HepG2 (cell line): ENCODE data around the gene PGS1. TPM values are rescaled to one million over a fixed set of nuclear protein-coding genes. Genes with fewer than 3 reads are reported as not detected.

Experiments
- ATAC-seq: fragments of 200-7000 bp; cut with Tn5 transposase; 3 replicates; pipeline ENCODE4 v1.9.1; 2020; ENCODE audit warnings: mild to moderate bottlenecking, moderate library complexity
- BruUV-seq: library from RNA; stranded (reverse); fragments of 400-500 nt; replicated peaks from 2 replicates; lab custom pipeline; 2021; lab: Mats Ljungman, UMichigan
- CTCF ChIA-PET: fragments of 300-600 bp; formaldehyde crosslinking; extraction: SDS; loops from one replicate; lab custom pipeline; 2021; ENCODE audit warnings: low total read pairs, inconsistent platforms, low intra/inter-chr PET ratio; lab: Yijun Ruan, JAX
- POLR2A ChIA-PET: fragments of 350-600 bp; sonication (Branson Sonifier 250); formaldehyde crosslinking; loops from one replicate; lab custom pipeline; 2020; ENCODE audit warnings: antibody characterized with exemption, inconsistent platforms; lab: Yijun Ruan, JAX
- DNase-seq: peaks from one replicate; pipeline ENCODE4 v3.0.0-alpha.2; 2015; ENCODE audit warnings: low spot score
- FAIRE-seq: peaks from 3 replicates; lab custom pipeline; 2011; peaks lifted over from hg19 to GRCh38; lab: Jason Lieb, UNC
- H2AFZ ChIP-seq: one replicate; pipeline ENCODE4 v1.6.1; 2011; ENCODE audit warnings: low read length, inconsistent platforms
- H3K27ac ChIP-seq: fragments of 300-600 bp; 3 replicates; pipeline ENCODE4 v1.8.0; 2011; ENCODE audit warnings: mixed run types, mild to moderate bottlenecking, mixed read lengths, low read length, inconsistent platforms; ENCODE audit not compliant: insufficient read depth; ENCODE audit errors: extremely low read length
- H3K27me3 ChIP-seq, 2 experiments: fragments of 200-600 bp in 1 of 2; 2 replicates in 1 of 2; 3 replicates in 1 of 2; pipeline versions ENCODE4 v1.6.0 to v1.8.0; 2011; ENCODE audit warnings: low read length in 2 of 2, mild to moderate bottlenecking in 2 of 2, moderate library complexity in 2 of 2, inconsistent platforms in 1 of 2; ENCODE audit not compliant: insufficient read depth in 2 of 2, control insufficient read depth in 1 of 2
- H3K36me3 ChIP-seq, 2 experiments: fragments of 200-600 bp in 1 of 2; replicated peaks in 1 of 2; 2 replicates in 1 of 2; 3 replicates in 1 of 2; pipeline versions ENCODE4 v1.5.1 to v1.8.0; 2011; ENCODE audit warnings: low read length in 2 of 2, inconsistent platforms in 1 of 2; ENCODE audit not compliant: insufficient read depth in 2 of 2, control insufficient read depth in 1 of 2
- H3K4me1 ChIP-seq: 2 replicates; pipeline ENCODE4 v1.5.1; 2012; ENCODE audit warnings: low read length, inconsistent platforms; ENCODE audit not compliant: insufficient read depth
- H3K4me2 ChIP-seq: 2 replicates; pipeline ENCODE4 v1.6.0; 2011; ENCODE audit warnings: low read depth, low read length, inconsistent platforms
- H3K4me3 ChIP-seq, 3 experiments: fragments of 200-600 bp in 1 of 3; sonication (generic), shearing (Covaris generic) in 1 of 3; replicated peaks in 1 of 3; 2 replicates each; pipeline ENCODE4 v1.5.1; 2011 to 2016; ENCODE audit warnings: low read length in 3 of 3, inconsistent platforms in 2 of 3, low read depth in 2 of 3, mild to moderate bottlenecking in 2 of 3, control low read depth in 1 of 3, mixed read lengths in 1 of 3; ENCODE audit not compliant: insufficient read depth in 1 of 3
- H3K79me2 ChIP-seq: one replicate; pipeline ENCODE4 v1.6.1; 2011; ENCODE audit warnings: low read length, inconsistent platforms; ENCODE audit not compliant: insufficient read depth
- H3K9ac ChIP-seq: 2 replicates; pipeline ENCODE4 v1.6.0; 2011; ENCODE audit warnings: mild to moderate bottlenecking, low read depth, low read length, inconsistent platforms; ENCODE audit not compliant: insufficient read depth
- H3K9me3 ChIP-seq: 2 replicates; pipeline ENCODE4 v1.5.1; 2012; ENCODE audit warnings: mild to moderate bottlenecking, low read length
- H4K20me1 ChIP-seq: 2 replicates; pipeline ENCODE4 v1.6.0; 2011; ENCODE audit warnings: inconsistent platforms, mild to moderate bottlenecking, low read length, moderate library complexity; ENCODE audit not compliant: insufficient read depth
- BORCS8-MEF2B ChIP-seq: sonication (generic); formaldehyde crosslinking; IDR thresholded peaks from 2 replicates; pipeline ENCODE4 v1.8.0; 2022; ENCODE audit warnings: mild to moderate bottlenecking, missing genetic modification reagents
- CC2D1A ChIP-seq: sonication (generic); formaldehyde crosslinking; IDR thresholded peaks from 2 replicates; pipeline ENCODE4 v1.8.1; 2023; ENCODE audit warnings: mild to moderate bottlenecking, missing genetic modification reagents
- IKZF1 ChIP-seq: fragments of 450-650 bp; IDR thresholded peaks from 2 replicates; pipeline ENCODE4 v1.7.1; 2016
- TBX2 ChIP-seq: sonication (generic); formaldehyde crosslinking; IDR thresholded peaks from 2 replicates; pipeline ENCODE4 v1.5.0; 2020; ENCODE audit warnings: missing genetic modification reagents, mild to moderate bottlenecking, borderline replicate concordance
- ZFP90 ChIP-seq: sonication (generic); formaldehyde crosslinking; IDR thresholded peaks from 2 replicates; pipeline ENCODE4 v1.8.0; 2022; ENCODE audit warnings: missing genetic modification reagents, mild to moderate bottlenecking, inconsistent platforms, borderline replicate concordance
- WGBS: methylation state at CpG from one replicate; pipeline ENCODE4 v1.1.6; 2017; ENCODE audit warnings: low lambda C conversion rate; 5-methylcytosine and 5-hydroxymethylcytosine counted together
- in situ Hi-C: cut with HindIII; loops from 2 replicates; pipeline ENCODE4 v1.10.0; 2017; ENCODE audit warnings: low pct_unique_long_range_greater_than_20kb; ENCODE audit not compliant: extremely low pct_ligation_motif_present
- intact Hi-C: fragments of 100-400 bp; cut with micrococcal nuclease; formaldehyde crosslinking; loops from one replicate; pipeline ENCODE4 v1.10.0; 2022; ENCODE audit not compliant: unreplicated experiment
- polyA plus RNA-seq, 8 experiments: library from polyadenylated mRNA; depleted of rRNA in 3 of 8; stranded (reverse) in 7 of 8; unstranded in 1 of 8; fragments of >200 nt; fragmentation: Illumina TruSeq in 4 of 8; extraction: Trizol in 4 of 8; gene quantifications; 2 replicates each; pipeline versions ENCODE4 v1.2.1 to v1.2.3, GENCODE V29; 2011 to 2016; ENCODE audit warnings: low read depth in 4 of 8, missing spikeins in 1 of 8, mixed read lengths in 1 of 8; ENCODE audit not compliant: insufficient read depth in 1 of 8
- total RNA-seq, 5 experiments: library from RNA; depleted of rRNA; stranded (reverse); fragments of >200 nt; fragmentation: Illumina TruSeq; extraction: Trizol; gene quantifications; 2 replicates each; pipeline ENCODE4 v1.2.3, GENCODE V29; 2016; ENCODE audit warnings: low read depth in 1 of 5
- TF ChIP-seq, protein P1 (sequence below): sonication (generic); formaldehyde crosslinking; IDR thresholded peaks from 2 replicates; pipeline ENCODE4 v1.4.0; 2020; ENCODE audit warnings: missing genetic modification reagents, low read depth, mild to moderate bottlenecking, borderline replicate concordance
- TF ChIP-seq, protein P2 (sequence below): sonication (generic); formaldehyde crosslinking; IDR thresholded peaks from 2 replicates; pipeline ENCODE4 v1.4.0; 2020; ENCODE audit warnings: missing genetic modification reagents
- TF ChIP-seq, protein P3 (sequence below): sonication (generic); formaldehyde crosslinking; IDR thresholded peaks from 2 replicates; pipeline ENCODE4 v1.4.0; 2020; ENCODE audit warnings: missing genetic modification reagents, borderline replicate concordance
- TF ChIP-seq, protein P4 (sequence below): sonication (generic); formaldehyde crosslinking; IDR thresholded peaks from 2 replicates; pipeline ENCODE4 v1.4.0; 2020; ENCODE audit warnings: low read depth, missing genetic modification reagents

The PGS1 gene
- total and polyA plus RNA-seq, 2 of the 13 experiments (the other 11 are each of a cell fraction or from before 2014, with no cell fraction given) = 25.9 to 31.5 TPM

DNA sequence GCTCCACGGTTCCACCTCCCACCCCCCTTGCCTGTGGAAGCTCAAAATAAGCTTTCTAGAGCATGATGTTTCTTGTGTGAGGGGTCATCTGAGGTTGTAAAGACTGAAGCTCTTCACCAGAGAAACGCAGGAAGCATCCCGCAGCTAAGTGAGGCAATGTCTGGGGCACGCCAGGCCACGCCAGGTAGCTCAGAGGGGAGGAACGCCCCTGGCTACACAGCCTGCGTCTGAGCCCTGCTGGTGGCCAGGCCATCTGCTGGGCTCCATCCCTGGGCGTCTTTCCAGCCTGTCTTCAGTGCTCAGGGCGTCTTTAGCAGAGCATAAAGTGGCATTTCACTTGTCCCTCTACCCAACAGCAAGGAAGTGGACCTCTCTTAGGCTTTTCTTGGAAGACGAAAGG lies 33.8 kb upstream of the PGS1 start:
- 25% methylated on average over 10 of the region's 10 CpGs for WGBS
- ChIA-PET CTCF (no interaction called here), POLR2A (no interaction called here)
- peaks cover 41 to 84% of the 10 kb centered on the region in 2 experiments for H3K27me3 ChIP-seq
- no TSS peak for BruUV-seq
- intact Hi-C loops = no loop called here
- no peaks in the 10 kb centered on the region for H3K36me3 ChIP-seq
- H2AFZ ChIP-seq = no peak overlapping the region
- no peak overlapping the region for H3K4me2 ChIP-seq
- no peak overlapping the region for H3K4me3 ChIP-seq
- no peaks in the 10 kb centered on the region for H3K9me3 ChIP-seq
- H3K79me2 ChIP-seq = no peaks in the 10 kb centered on the region
- H4K20me1 ChIP-seq = no peaks in the 10 kb centered on the region; the same call in 1 of the 2 replicates
- in situ Hi-C loops = no loop called here
- H3K9ac ChIP-seq = no peak overlapping the region
- no peak overlapping the region for H3K27ac ChIP-seq
- TF ChIP-seq ZFP90 (CRISPR knock-in tag) = no peak
- TF ChIP-seq, protein P1, sequence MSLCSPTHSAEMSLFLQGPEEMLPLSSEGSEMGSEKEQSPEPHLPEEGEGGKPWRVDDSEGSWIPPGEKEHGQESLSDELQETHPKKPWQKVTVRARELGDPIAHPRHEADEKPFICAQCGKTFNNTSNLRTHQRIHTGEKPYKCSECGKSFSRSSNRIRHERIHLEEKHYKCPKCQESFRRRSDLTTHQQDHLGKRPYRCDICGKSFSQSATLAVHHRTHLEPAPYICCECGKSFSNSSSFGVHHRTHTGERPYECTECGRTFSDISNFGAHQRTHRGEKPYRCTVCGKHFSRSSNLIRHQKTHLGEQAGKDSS (CRISPR knock-in tag) = 0 out of 2 replicates have a peak, but pooled peaks have one; percentile 17
- H3K4me1 ChIP-seq = peaks cover 18% of the 10 kb centered on the region
- FAIRE-seq (no peak), DNase-seq (no peak), ATAC-seq (no peak)

DNA sequence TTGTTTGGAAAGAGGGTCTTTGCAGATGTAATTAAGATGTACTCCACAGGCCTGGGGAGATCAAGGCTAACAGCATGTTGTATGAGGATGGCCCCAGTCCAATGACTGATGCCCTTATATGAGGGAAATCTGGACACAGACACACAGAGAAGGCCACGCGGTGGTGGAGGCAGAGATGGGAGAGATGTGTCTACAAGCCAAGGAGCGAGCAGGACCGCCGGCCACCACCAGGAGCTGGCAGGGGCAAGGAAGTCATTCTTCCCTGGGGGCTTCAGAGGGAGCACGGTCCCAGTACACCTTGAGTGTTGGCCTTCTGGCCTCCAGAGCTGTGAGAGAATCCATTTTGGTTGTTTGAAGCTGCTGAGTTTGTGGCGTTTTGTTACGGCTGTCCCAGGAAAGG lies 33.3 kb upstream of the PGS1 start:
- no peak overlapping the region for H3K27ac ChIP-seq
- no peak for DNase-seq
- H3K9ac ChIP-seq = no peak overlapping the region
- no peak for ATAC-seq
- FAIRE-seq = no peak
- WGBS = 41% methylated on average over 8 of the region's 8 CpGs
- CTCF ChIA-PET = no interaction called here
- no peaks in the 10 kb centered on the region; the same call in 1 of the 2 replicates for H4K20me1 ChIP-seq
- POLR2A ChIA-PET = no interaction called here
- intact Hi-C loops = no loop called here
- peaks cover 18% of the 10 kb centered on the region for H3K4me1 ChIP-seq
- H3K4me2 ChIP-seq = no peak overlapping the region
- H3K79me2 ChIP-seq = no peaks in the 10 kb centered on the region
- BruUV-seq = no TSS peak
- no peak overlapping the region for H2AFZ ChIP-seq
- no peaks in the 10 kb centered on the region for H3K9me3 ChIP-seq
- peaks cover 39 to 84% of the 10 kb centered on the region in 2 experiments for H3K27me3 ChIP-seq
- no peak overlapping the region for H3K4me3 ChIP-seq
- in situ Hi-C loops = no loop called here
- no peaks in the 10 kb centered on the region for H3K36me3 ChIP-seq
- no peak for TF ChIP-seq CC2D1A (CRISPR knock-in tag)
- TF ChIP-seq, protein P2, sequence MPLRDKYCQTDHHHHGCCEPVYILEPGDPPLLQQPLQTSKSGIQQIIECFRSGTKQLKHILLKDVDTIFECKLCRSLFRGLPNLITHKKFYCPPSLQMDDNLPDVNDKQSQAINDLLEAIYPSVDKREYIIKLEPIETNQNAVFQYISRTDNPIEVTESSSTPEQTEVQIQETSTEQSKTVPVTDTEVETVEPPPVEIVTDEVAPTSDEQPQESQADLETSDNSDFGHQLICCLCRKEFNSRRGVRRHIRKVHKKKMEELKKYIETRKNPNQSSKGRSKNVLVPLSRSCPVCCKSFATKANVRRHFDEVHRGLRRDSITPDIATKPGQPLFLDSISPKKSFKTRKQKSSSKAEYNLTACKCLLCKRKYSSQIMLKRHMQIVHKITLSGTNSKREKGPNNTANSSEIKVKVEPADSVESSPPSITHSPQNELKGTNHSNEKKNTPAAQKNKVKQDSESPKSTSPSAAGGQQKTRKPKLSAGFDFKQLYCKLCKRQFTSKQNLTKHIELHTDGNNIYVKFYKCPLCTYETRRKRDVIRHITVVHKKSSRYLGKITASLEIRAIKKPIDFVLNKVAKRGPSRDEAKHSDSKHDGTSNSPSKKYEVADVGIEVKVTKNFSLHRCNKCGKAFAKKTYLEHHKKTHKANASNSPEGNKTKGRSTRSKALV (CRISPR knock-in tag) = no peak
- TF ChIP-seq TBX2 = no peak
- no peak for TF ChIP-seq IKZF1
- TF ChIP-seq BORCS8-MEF2B (CRISPR knock-in tag) = no peak
- TF ChIP-seq, protein P3, sequence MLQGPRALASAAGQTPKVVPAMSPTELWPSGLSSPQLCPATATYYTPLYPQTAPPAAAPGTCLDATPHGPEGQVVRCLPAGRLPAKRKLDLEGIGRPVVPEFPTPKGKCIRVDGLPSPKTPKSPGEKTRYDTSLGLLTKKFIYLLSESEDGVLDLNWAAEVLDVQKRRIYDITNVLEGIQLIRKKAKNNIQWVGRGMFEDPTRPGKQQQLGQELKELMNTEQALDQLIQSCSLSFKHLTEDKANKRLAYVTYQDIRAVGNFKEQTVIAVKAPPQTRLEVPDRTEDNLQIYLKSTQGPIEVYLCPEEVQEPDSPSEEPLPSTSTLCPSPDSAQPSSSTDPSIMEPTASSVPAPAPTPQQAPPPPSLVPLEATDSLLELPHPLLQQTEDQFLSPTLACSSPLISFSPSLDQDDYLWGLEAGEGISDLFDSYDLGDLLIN (CRISPR knock-in tag) = no peak
- TF ChIP-seq, protein P4, sequence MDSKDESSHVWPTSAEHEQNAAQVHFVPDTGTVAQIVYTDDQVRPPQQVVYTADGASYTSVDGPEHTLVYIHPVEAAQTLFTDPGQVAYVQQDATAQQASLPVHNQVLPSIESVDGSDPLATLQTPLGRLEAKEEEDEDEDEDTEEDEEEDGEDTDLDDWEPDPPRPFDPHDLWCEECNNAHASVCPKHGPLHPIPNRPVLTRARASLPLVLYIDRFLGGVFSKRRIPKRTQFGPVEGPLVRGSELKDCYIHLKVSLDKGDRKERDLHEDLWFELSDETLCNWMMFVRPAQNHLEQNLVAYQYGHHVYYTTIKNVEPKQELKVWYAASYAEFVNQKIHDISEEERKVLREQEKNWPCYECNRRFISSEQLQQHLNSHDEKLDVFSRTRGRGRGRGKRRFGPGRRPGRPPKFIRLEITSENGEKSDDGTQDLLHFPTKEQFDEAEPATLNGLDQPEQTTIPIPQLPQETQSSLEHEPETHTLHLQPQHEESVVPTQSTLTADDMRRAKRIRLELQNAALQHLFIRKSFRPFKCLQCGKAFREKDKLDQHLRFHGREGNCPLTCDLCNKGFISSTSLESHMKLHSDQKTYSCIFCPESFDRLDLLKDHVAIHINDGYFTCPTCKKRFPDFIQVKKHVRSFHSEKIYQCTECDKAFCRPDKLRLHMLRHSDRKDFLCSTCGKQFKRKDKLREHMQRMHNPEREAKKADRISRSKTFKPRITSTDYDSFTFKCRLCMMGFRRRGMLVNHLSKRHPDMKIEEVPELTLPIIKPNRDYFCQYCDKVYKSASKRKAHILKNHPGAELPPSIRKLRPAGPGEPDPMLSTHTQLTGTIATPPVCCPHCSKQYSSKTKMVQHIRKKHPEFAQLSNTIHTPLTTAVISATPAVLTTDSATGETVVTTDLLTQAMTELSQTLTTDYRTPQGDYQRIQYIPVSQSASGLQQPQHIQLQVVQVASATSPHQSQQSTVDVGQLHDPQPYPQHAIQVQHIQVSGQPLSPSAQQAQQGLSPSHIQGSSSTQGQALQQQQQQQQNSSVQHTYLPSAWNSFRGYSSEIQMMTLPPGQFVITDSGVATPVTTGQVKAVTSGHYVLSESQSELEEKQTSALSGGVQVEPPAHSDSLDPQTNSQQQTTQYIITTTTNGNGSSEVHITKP = no peak
